OCI-LY1 (cell line): ENCODE results near the gene REX1BD.

ENCODE experiments used
- H2AFZ ChIP-seq: fragments of 200-600 bp; sonication (generic), shearing (Covaris generic); 2 replicates; pipeline ENCODE4 v1.6.0; 2014; ENCODE audit warnings: antibody characterized with exemption, mild to moderate bottlenecking, low read length
- H3F3A ChIP-seq: fragments of 200-600 bp; sonication (generic), shearing (Covaris generic); 2 replicates; pipeline ENCODE4 v1.6.0; 2014; ENCODE audit warnings: mild to moderate bottlenecking, antibody characterized with exemption, low read length, moderate library complexity; ENCODE audit not compliant: insufficient read depth
- H3K27ac ChIP-seq: fragments of 200-600 bp; sonication (generic); 2 replicates; pipeline ENCODE4 v1.5.1; 2014; ENCODE audit warnings: low read length, mixed run types, mild to moderate bottlenecking, low read depth; ENCODE audit not compliant: poor library complexity, severe bottlenecking
- H3K27me3 ChIP-seq: fragments of 200-600 bp; sonication (generic); 2 replicates; pipeline ENCODE4 v1.6.0; 2014; ENCODE audit warnings: antibody characterized with exemption, mild to moderate bottlenecking, low read length, moderate library complexity; ENCODE audit not compliant: insufficient read depth
- H3K36me3 ChIP-seq: fragments of 200-600 bp; sonication (generic); 2 replicates; pipeline ENCODE4 v1.6.1; 2014; ENCODE audit warnings: mild to moderate bottlenecking, antibody characterized with exemption, low read length, moderate library complexity, mixed read lengths; ENCODE audit not compliant: insufficient read depth
- H3K4me1 ChIP-seq: fragments of 200-600 bp; sonication (generic); 2 replicates; pipeline ENCODE4 v1.5.1; 2014; ENCODE audit warnings: mild to moderate bottlenecking, low read length, moderate library complexity; ENCODE audit not compliant: insufficient read depth, severe bottlenecking
- H3K4me2 ChIP-seq: fragments of 200-600 bp; sonication (generic), shearing (Covaris generic); 2 replicates; pipeline ENCODE4 v1.6.1; 2014; ENCODE audit warnings: low read length
- H3K4me3 ChIP-seq: fragments of 200-600 bp; sonication (generic); 2 replicates; pipeline ENCODE4 v1.5.1; 2014; ENCODE audit warnings: low read length, low read depth, mild to moderate bottlenecking, mixed read lengths; ENCODE audit not compliant: poor library complexity, severe bottlenecking
- H3K79me2 ChIP-seq: fragments of 200-600 bp; shearing (Covaris generic); 2 replicates; pipeline ENCODE4 v1.6.1; 2016; ENCODE audit warnings: mixed run types, low read length, mixed read lengths; ENCODE audit not compliant: insufficient read depth
- H3K9ac ChIP-seq: fragments of 200-600 bp; sonication (generic), shearing (Covaris generic); 2 replicates; pipeline ENCODE4 v1.6.1; 2014; ENCODE audit warnings: mild to moderate bottlenecking, low read length, mixed read lengths
- H3K9me2 ChIP-seq: fragments of 200-600 bp; sonication (generic), shearing (Covaris generic); 2 replicates; pipeline ENCODE4 v1.6.1; 2014; ENCODE audit warnings: low read depth, mild to moderate bottlenecking, low read length, mixed read lengths
- H3K9me3 ChIP-seq: fragments of 200-600 bp; shearing (Covaris generic); 2 replicates; pipeline ENCODE4 v1.6.1; 2014; ENCODE audit warnings: low read length, mixed read lengths
- H4K20me1 ChIP-seq: fragments of 200-600 bp; sonication (generic), shearing (Covaris generic); 2 replicates; pipeline ENCODE4 v1.6.0; 2016; ENCODE audit warnings: mild to moderate bottlenecking, low read length; ENCODE audit not compliant: insufficient read depth
- EZH2 ChIP-seq: fragments of 200-600 bp; sonication (generic), shearing (Covaris generic); IDR thresholded peaks from 2 replicates; pipeline ENCODE4 v1.8.0; 2017; ENCODE audit warnings: borderline replicate concordance, mixed run types, mild to moderate bottlenecking, antibody characterized with exemption, low read length, moderate library complexity, mixed read lengths
- TF ChIP-seq, protein P1 (sequence below): fragments of 200-600 bp; sonication (generic), shearing (Covaris generic); IDR thresholded peaks from 2 replicates; pipeline ENCODE4 v1.5.1; 2017; ENCODE audit warnings: mild to moderate bottlenecking, antibody characterized with exemption, low read length, moderate library complexity, mixed read lengths

The REX1BD gene

DNA sequence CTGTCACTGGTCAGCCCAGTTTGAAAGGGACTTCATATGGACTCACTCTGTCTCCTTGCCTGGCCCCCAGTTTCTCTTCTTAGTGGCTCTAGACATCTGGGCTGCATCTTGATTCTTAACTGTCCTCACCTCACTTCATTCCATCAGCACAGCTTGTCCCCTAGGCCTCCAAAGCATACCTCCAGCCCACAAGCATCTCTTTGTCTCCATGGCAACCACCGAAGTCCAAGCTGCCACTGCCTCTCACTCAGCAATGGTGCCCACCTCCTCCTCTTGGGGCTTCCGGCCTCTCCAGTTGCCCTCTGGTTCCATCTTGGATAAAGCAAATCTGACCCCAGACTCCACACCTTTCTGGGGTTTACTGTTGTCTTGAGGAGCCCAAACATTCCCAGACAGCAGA is 38.3 kb downstream of the REX1BD start:
- H3K36me3 ChIP-seq: no peaks in the 10 kb centered on the region
- no peaks in the 10 kb centered on the region for H3K4me1 ChIP-seq
- H3F3A ChIP-seq: no peaks in the 10 kb centered on the region
- no peak overlapping the region for H3K4me2 ChIP-seq
- H3K9ac ChIP-seq: no peak overlapping the region
- no peaks in the 10 kb centered on the region for H4K20me1 ChIP-seq
- no peak overlapping the region for H2AFZ ChIP-seq
- no peak overlapping the region for H3K27ac ChIP-seq
- TF ChIP-seq, protein P1, sequence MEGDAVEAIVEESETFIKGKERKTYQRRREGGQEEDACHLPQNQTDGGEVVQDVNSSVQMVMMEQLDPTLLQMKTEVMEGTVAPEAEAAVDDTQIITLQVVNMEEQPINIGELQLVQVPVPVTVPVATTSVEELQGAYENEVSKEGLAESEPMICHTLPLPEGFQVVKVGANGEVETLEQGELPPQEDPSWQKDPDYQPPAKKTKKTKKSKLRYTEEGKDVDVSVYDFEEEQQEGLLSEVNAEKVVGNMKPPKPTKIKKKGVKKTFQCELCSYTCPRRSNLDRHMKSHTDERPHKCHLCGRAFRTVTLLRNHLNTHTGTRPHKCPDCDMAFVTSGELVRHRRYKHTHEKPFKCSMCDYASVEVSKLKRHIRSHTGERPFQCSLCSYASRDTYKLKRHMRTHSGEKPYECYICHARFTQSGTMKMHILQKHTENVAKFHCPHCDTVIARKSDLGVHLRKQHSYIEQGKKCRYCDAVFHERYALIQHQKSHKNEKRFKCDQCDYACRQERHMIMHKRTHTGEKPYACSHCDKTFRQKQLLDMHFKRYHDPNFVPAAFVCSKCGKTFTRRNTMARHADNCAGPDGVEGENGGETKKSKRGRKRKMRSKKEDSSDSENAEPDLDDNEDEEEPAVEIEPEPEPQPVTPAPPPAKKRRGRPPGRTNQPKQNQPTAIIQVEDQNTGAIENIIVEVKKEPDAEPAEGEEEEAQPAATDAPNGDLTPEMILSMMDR: no peak
- no peak for TF ChIP-seq EZH2
- no peak overlapping the region for H3K4me3 ChIP-seq
- no peaks in the 10 kb centered on the region for H3K9me3 ChIP-seq
- no peaks in the 10 kb centered on the region for H3K9me2 ChIP-seq
- 0 out of 2 replicates have a peak, but pooled peaks cover 5% of the 10 kb centered on the region for H3K27me3 ChIP-seq
- no peaks in the 10 kb centered on the region for H3K79me2 ChIP-seq

DNA sequence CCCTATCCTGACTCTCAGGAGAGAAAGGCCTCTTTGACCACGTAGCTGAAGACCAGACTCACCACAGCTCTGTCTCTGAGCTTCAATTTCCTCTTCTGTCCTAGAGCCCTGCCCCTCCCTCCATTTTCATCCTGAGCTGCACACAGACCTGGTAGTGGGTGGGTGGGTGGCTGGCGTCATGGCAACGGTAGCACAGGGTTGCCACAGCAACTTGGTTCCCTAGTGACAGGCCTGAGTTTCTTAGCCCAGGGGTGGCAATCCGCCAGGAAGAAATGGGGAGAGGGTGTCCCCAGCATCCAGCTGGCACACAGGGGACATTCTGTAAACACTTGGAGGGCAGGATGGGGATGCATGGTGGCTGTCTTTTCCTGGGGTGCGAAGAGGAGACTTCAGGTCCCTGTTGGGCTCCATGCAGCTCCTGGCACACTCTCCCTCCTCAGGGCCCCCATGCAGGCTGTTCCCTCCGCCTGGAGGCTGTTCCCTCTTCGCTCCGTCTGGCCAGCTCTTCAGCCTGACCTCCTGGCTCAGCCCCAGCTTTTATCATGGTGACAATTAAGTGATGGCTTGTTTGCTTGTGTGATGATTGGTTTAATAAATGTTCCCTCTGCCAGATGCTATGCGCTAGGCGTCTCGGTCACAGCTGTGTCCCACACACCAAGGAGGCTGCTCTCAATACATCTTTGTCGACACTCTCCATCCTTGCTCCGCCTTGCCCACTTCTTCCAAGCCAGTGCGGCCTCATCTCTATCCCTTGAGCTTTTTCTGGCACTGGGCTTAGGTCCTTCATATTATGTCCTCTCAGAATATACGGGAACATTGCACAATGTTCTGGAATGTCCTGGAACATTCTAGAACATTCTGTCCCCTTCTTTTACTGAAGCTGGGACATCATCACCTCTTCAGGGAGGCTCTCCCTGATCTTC is 40.8 kb downstream of the REX1BD start:
- Histone ChIP-seq H3K9me2 (no peaks in the 10 kb centered on the region), H3K27ac (no peak overlapping the region), H3K4me2 (no peak overlapping the region), H2AFZ (no peak overlapping the region), H3K9ac (no peak overlapping the region), H3K27me3 (0 out of 2 replicates have a peak, but pooled peaks cover 11% of the 10 kb centered on the region), H3K4me3 (no peak overlapping the region), H4K20me1 (no peaks in the 10 kb centered on the region), H3F3A (no peaks in the 10 kb centered on the region), H3K36me3 (no peaks in the 10 kb centered on the region), H3K4me1 (no peaks in the 10 kb centered on the region), H3K79me2 (no peaks in the 10 kb centered on the region), H3K9me3 (no peaks in the 10 kb centered on the region)
- TF ChIP-seq EZH2: no peak
- TF ChIP-seq, protein P1: no peak

DNA sequence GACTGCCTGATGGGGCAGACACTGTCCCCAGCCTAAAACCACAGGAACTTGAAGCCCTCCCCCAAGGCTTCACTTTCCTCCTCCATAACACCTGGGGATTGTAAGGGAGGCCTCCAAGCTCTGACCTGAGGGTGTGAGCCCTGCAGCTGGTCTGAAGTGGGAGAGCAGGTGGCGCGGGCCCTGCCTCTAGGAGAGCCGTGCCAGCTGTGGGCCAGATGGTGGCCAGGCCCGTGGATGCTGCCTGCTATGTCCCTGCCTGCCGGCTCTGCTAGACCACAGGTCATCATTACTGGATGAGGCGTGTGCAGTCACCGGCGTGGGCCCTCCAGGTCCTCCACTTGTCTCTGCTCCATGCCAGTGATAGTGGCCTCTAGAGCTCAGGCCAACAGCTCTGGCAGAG is 44.7 kb downstream of the REX1BD start:
- Histone ChIP-seq H3K4me1 (peaks cover 13% of the 10 kb centered on the region), H3K27me3 (0 out of 2 replicates have a peak, but pooled peaks cover 11% of the 10 kb centered on the region), H3K9me3 (no peaks in the 10 kb centered on the region), H3F3A (no peaks in the 10 kb centered on the region), H3K79me2 (no peaks in the 10 kb centered on the region), H3K36me3 (no peaks in the 10 kb centered on the region), H3K4me3 (no peak overlapping the region), H3K4me2 (no peak overlapping the region), H3K9ac (no peak overlapping the region), H4K20me1 (no peaks in the 10 kb centered on the region), H2AFZ (no peak overlapping the region), H3K27ac (no peak overlapping the region), H3K9me2 (no peaks in the 10 kb centered on the region)
- no peak for TF ChIP-seq EZH2
- TF ChIP-seq, protein P1: no peak
